MCF 10A (cell line): Measurements from ENCODE around the gene FAM177B. TPM values are rescaled to one million over a fixed set of nuclear protein-coding genes. Genes with fewer than 3 reads are reported as not detected.

Source experiments
- BruUV-seq: library from RNA; stranded (reverse); fragments of 400-500 nt; replicated peaks from 2 replicates; lab custom pipeline; 2021; lab: Mats Ljungman, UMichigan
- CTCF ChIA-PET: fragments of 300-600 bp; sonication (Branson Sonifier 250); formaldehyde crosslinking; extraction: SDS; loops from one replicate; lab custom pipeline; 2021; ENCODE audit warnings: antibody characterized with exemption, inconsistent platforms; lab: Yijun Ruan, JAX
- POLR2A ChIA-PET: fragments of 300-600, 350-650 bp; sonication (Branson Sonifier 250); formaldehyde crosslinking; extraction: SDS; loops from one replicate; lab custom pipeline; 2020; ENCODE audit warnings: antibody characterized with exemption, inconsistent platforms; lab: Yijun Ruan, JAX
- DNase-seq: peaks from one replicate; pipeline ENCODE4 v3.0.0-alpha.2; 2018; ENCODE audit not compliant: unreplicated experiment
- H3K27ac Mint-ChIP-seq: one replicate; pipeline ENCODE4 v1.8.0; 2022; ENCODE audit warnings: mild to moderate bottlenecking, low read depth, mixed read lengths; ENCODE audit not compliant: unreplicated experiment
- H3K27me3 Mint-ChIP-seq: one replicate; pipeline ENCODE4 v1.8.0; 2022; ENCODE audit warnings: mixed read lengths; ENCODE audit not compliant: insufficient read depth, unreplicated experiment
- H3K36me3 Mint-ChIP-seq: one replicate; pipeline ENCODE4 v1.8.0; 2022; ENCODE audit warnings: mild to moderate bottlenecking, moderate library complexity, mixed read lengths; ENCODE audit not compliant: insufficient read depth, unreplicated experiment
- H3K4me1 Mint-ChIP-seq: one replicate; pipeline ENCODE4 v1.8.0; 2022; ENCODE audit warnings: mixed read lengths; ENCODE audit not compliant: insufficient read depth, unreplicated experiment
- H3K4me3 Mint-ChIP-seq: one replicate; pipeline ENCODE4 v1.8.0; 2022; ENCODE audit warnings: mild to moderate bottlenecking, moderate library complexity, mixed read lengths; ENCODE audit not compliant: unreplicated experiment
- H3K9me3 Mint-ChIP-seq: one replicate; pipeline ENCODE4 v1.8.0; 2022; ENCODE audit warnings: mixed read lengths; ENCODE audit not compliant: unreplicated experiment
- intact Hi-C: fragments of 100-400 bp; cut with micrococcal nuclease; formaldehyde crosslinking; loops from 2 replicates; pipeline ENCODE4 v1.14.1; 2022
- total RNA-seq: library from RNA; stranded (reverse); gene quantifications from 2 replicates; pipeline ENCODE4 v1.2.3, GENCODE V29; 2022
- TF ChIP-seq, protein P1 (sequence below): fragments of 200-600 bp; IDR thresholded peaks from one replicate; pipeline ENCODE4 v1.8.0; 2022; ENCODE audit warnings: antibody characterized with exemption, mild to moderate bottlenecking; ENCODE audit not compliant: unreplicated experiment

Gene FAM177B
- total RNA-seq, 1 experiment from 2014 or later, result not detected

DNA sequence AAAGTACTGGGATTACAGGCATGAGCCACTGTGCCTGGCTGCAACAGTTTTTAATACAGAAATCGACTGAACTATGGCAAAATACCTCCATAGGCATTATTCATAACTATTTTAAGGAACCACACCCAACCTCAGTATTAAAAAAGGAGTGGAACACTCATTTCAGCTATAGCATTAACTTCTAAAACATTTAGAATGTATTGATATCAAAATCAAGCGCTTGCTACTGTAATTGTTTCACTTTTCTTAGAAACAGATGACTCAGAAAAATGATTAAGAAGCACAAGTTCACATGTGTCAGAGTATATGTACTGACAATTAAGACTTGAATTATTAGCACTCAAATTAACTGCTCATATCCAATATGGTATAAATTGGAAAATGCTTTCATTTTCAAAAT, 39.8 kb upstream of the FAM177B start:
- peaks cover 64% of the 10 kb centered on the region for H3K36me3 Mint-ChIP-seq
- intact Hi-C loops, result no loop called here
- ChIA-PET POLR2A (interaction anchor here (0.6 to 3.2 kb wide), 6 partner anchors 10 to 1149 kb away, joined by 3 to 29 read pairs (median 4); partner anchors contain the start of genes AIDA and BROX), CTCF (interaction anchor here (0.7 to 1.2 kb wide), 4 partner anchors 13 to 1001 kb away, joined by 3 to 4 read pairs (median 4); partner anchors contain the start of gene FAM177B)
- H3K27ac Mint-ChIP-seq, result peak overlapping the region; percentile 66
- TF ChIP-seq, protein P1, sequence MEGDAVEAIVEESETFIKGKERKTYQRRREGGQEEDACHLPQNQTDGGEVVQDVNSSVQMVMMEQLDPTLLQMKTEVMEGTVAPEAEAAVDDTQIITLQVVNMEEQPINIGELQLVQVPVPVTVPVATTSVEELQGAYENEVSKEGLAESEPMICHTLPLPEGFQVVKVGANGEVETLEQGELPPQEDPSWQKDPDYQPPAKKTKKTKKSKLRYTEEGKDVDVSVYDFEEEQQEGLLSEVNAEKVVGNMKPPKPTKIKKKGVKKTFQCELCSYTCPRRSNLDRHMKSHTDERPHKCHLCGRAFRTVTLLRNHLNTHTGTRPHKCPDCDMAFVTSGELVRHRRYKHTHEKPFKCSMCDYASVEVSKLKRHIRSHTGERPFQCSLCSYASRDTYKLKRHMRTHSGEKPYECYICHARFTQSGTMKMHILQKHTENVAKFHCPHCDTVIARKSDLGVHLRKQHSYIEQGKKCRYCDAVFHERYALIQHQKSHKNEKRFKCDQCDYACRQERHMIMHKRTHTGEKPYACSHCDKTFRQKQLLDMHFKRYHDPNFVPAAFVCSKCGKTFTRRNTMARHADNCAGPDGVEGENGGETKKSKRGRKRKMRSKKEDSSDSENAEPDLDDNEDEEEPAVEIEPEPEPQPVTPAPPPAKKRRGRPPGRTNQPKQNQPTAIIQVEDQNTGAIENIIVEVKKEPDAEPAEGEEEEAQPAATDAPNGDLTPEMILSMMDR, result no peak
- DNase-seq, result no peak
- H3K27me3 Mint-ChIP-seq, result no peaks in the 10 kb centered on the region
- no peaks in the 10 kb centered on the region for H3K9me3 Mint-ChIP-seq
- H3K4me1 Mint-ChIP-seq, result peaks cover 9% of the 10 kb centered on the region
- BruUV-seq, result no TSS peak
- H3K4me3 Mint-ChIP-seq, result no peak overlapping the region

DNA sequence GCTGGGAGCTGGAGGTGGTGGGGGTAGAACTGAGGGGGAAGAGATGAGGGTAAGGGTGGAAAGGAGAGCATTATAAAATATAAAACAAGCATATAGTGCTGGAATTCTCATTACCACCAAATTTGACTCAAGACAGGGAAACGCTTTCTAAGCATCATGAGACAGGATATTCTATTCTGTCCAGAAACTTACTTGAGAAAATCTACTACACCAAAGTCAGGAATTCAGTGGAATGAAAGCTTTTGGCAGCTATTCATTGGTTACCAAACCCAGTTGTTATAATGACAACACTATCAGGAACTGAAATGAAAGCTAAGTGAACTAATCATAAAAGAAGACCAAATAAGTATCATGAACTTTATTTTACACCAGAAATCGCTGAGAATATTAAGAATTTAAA, 39.2 kb upstream of the FAM177B start:
- Mint-ChIP-seq H3K9me3 (no peaks in the 10 kb centered on the region), H3K4me3 (no peak overlapping the region), H3K4me1 (peaks cover 9% of the 10 kb centered on the region), H3K27me3 (no peaks in the 10 kb centered on the region), H3K27ac (peak overlapping the region; percentile 66), H3K36me3 (peaks cover 70% of the 10 kb centered on the region)
- no TSS peak for BruUV-seq
- intact Hi-C loops, result no loop called here
- DNase-seq, result no peak
- TF ChIP-seq, protein P1, result no peak
- CTCF ChIA-PET, result interaction anchor here (0.7 to 1.1 kb wide), 4 partner anchors 13 to 1000 kb away, joined by 3 to 4 read pairs (median 4); no protein-coding TSS in a partner anchor
- POLR2A ChIA-PET, result interaction anchor here (0.6 to 3.2 kb wide), 9 partner anchors 9 to 1149 kb away, joined by 3 to 29 read pairs (median 4); partner anchors contain the start of genes AIDA and BROX

DNA sequence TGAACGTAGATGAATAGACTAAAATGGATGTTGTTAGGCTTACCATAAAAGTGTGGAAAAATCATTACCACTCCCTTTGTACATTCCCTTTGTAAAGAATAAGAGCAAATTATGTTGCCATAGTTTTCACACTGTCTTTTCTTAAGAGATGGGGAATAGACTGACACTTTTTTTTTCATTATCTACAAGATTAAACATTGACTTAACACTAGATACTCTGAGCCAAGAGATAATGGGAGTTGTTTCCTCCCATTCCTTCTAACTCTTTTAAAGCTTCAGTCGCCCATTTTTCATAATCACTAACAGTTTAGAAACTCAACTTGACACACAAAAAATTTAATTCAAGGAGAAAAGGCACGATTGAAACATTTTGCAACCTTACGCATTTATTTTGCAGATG, 34.8 kb upstream of the FAM177B start:
- BruUV-seq, result no TSS peak
- TF ChIP-seq, protein P1, result no peak
- Mint-ChIP-seq H3K4me1 (peaks cover 13% of the 10 kb centered on the region), H3K9me3 (no peaks in the 10 kb centered on the region), H3K36me3 (peaks cover 57% of the 10 kb centered on the region), H3K4me3 (no peak overlapping the region), H3K27me3 (no peaks in the 10 kb centered on the region), H3K27ac (no peak overlapping the region)
- POLR2A ChIA-PET, result interaction anchor here (1.8 to 4.5 kb wide), 4 partner anchors 8 to 25 kb away, joined by 7 to 40 read pairs (median 25); partner anchors contain the start of genes AIDA and BROX
- DNase-seq, result no peak
- CTCF ChIA-PET, result interaction anchor here (2.1 kb wide), 1 partner anchor 421 kb away, joined by 7 read pairs; no protein-coding TSS in a partner anchor
- intact Hi-C loops, result no loop called here

DNA sequence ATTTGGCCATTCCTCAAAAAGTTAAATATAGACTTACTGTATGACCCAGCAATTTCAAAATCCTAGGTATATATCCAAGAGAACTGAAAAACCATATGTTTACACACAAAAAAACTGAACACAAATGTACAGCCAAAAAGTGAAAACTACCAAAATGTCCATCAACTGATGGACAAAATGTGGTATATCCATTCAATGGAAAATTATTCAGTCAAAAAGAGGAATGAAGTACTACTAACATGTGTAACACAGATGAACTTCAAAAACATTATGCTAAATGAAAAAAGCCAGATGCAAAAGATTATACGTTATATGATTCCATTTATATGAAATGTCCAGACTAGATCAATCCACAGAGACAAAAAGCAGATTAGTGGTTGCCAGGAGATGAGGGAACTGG, 32.7 kb upstream of the FAM177B start:
- Mint-ChIP-seq H3K4me3 (no peak overlapping the region), H3K4me1 (peaks cover 7% of the 10 kb centered on the region), H3K36me3 (peaks cover 36% of the 10 kb centered on the region), H3K9me3 (no peaks in the 10 kb centered on the region), H3K27me3 (no peaks in the 10 kb centered on the region), H3K27ac (no peak overlapping the region)
- ChIA-PET CTCF (interaction anchor here (0.6 kb wide), 1 partner anchor 24 kb away, joined by 3 read pairs; no protein-coding TSS in a partner anchor), POLR2A (interaction anchor here (0.9 to 4.5 kb wide), 3 partner anchors 9 to 59 kb away, joined by 3 to 40 read pairs (median 4); partner anchors contain the start of genes AIDA and BROX)
- no peak for DNase-seq
- BruUV-seq, result no TSS peak
- TF ChIP-seq, protein P1, result no peak
- intact Hi-C loops, result no loop called here
